ENCODE results near the gene DNAJB5.

- TF ChIP-seq SETDB1 (IDR thresholded peaks at IDR 0.05; ENCODE audit: low read length) = no peak
- TF ChIP-seq NFATC3 (IDR thresholded peaks at IDR 0.05) = no peak
- no peak for TF ChIP-seq CTCF (IDR thresholded peaks at IDR 0.05 in 2 of 3, conservative IDR thresholded peaks at IDR 0.05 in 1 of 3; ENCODE audit: insufficient read depth in 2 of 3, low read depth in 1 of 3, low read length in 3 of 3)
- TF ChIP-seq ELF2 (CRISPR knock-in tag; IDR thresholded peaks at IDR 0.05) = no peak; the same call in 1 of the 2 replicates
- no peak for TF ChIP-seq HNRNPL (IDR thresholded peaks at IDR 0.05; ENCODE audit: low read depth, low read length)
- no peak for TF ChIP-seq RAD21 (CRISPR knock-in tag; conservative IDR thresholded peaks at IDR 0.05 in 1 of 2, IDR thresholded peaks at IDR 0.05 in 1 of 2)
- no peak for TF ChIP-seq MEF2A (IDR thresholded peaks at IDR 0.05; ENCODE audit: control insufficient read depth, low read depth, low read length)
- TF ChIP-seq, protein P1, sequence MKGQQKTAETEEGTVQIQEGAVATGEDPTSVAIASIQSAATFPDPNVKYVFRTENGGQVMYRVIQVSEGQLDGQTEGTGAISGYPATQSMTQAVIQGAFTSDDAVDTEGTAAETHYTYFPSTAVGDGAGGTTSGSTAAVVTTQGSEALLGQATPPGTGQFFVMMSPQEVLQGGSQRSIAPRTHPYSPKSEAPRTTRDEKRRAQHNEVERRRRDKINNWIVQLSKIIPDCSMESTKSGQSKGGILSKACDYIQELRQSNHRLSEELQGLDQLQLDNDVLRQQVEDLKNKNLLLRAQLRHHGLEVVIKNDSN (CRISPR knock-in tag; IDR thresholded peaks at IDR 0.05) = no peak
- TF ChIP-seq LEF1 (IDR thresholded peaks at IDR 0.05) = no peak
- no peak for TF ChIP-seq ZNF589 (CRISPR knock-in tag; IDR thresholded peaks at IDR 0.05; ENCODE audit: low read depth)
- TF ChIP-seq FOXM1 (IDR thresholded peaks at IDR 0.05; ENCODE audit: low read depth) = no peak
- no peak for TF ChIP-seq FOXM1 (CRISPR knock-in tag; IDR thresholded peaks at IDR 0.05; ENCODE audit: low read depth)
- no peak for TF ChIP-seq POLR2AphosphoS5 (IDR thresholded peaks at IDR 0.05; ENCODE audit: control insufficient read depth, insufficient read depth, low read depth, low read length)
- TF ChIP-seq ZBTB17 (CRISPR knock-in tag; IDR thresholded peaks at IDR 0.05) = no peak
Measured at GRCh38 chr9:35001285-35001677, 11.7 kb downstream of the DNAJB5 start.
